Ishikawa (cell line): ENCODE results near the gene MALRD1.

Source experiments
- CEBPB ChIP-seq: IDR thresholded peaks from 2 replicates; pipeline ENCODE4 v1.6.1; 2012
- CREB1 ChIP-seq: IDR thresholded peaks from 2 replicates; pipeline ENCODE4 v1.6.1; 2012; ENCODE audit warnings: low read depth
- EGR1 ChIP-seq: IDR thresholded peaks from 2 replicates; pipeline ENCODE4 v1.6.1; 2012
- EP300 ChIP-seq: IDR thresholded peaks from 2 replicates; pipeline ENCODE4 v1.6.1; 2012; ENCODE audit warnings: borderline replicate concordance
- FOXM1 ChIP-seq: IDR thresholded peaks from 2 replicates; pipeline ENCODE4 v1.6.1; 2012; ENCODE audit warnings: low read depth, borderline replicate concordance
- NFIC ChIP-seq: IDR thresholded peaks from 2 replicates; pipeline ENCODE4 v1.6.1; 2012
- RAD21 ChIP-seq: IDR thresholded peaks from 2 replicates; pipeline ENCODE4 v1.6.1; 2012; ENCODE audit warnings: low read depth
- TAF1 ChIP-seq: IDR thresholded peaks from 2 replicates; pipeline ENCODE4 v1.6.1; 2012; ENCODE audit warnings: low read depth, mild to moderate bottlenecking
- TCF12 ChIP-seq: IDR thresholded peaks from 2 replicates; pipeline ENCODE4 v1.6.1; 2012; ENCODE audit warnings: low read depth
- TEAD4 ChIP-seq: IDR thresholded peaks from 2 replicates; pipeline ENCODE4 v1.6.1; 2012
- YY1 ChIP-seq: IDR thresholded peaks from 2 replicates; pipeline ENCODE4 v1.6.1; 2012; ENCODE audit warnings: low read depth
- ZBTB7A ChIP-seq: IDR thresholded peaks from 2 replicates; pipeline ENCODE4 v1.6.1; 2012; ENCODE audit warnings: low read depth
- TF ChIP-seq, protein P1 (sequence below): IDR thresholded peaks from 2 replicates; pipeline ENCODE4 v1.6.1; 2012
- TF ChIP-seq, protein P2 (sequence below): IDR thresholded peaks from 2 replicates; pipeline ENCODE4 v1.6.1; 2012; ENCODE audit warnings: low read depth, mild to moderate bottlenecking
- TF ChIP-seq, protein P3 (sequence below): IDR thresholded peaks from 2 replicates; pipeline ENCODE4 v1.6.1; 2012

Gene MALRD1

DNA sequence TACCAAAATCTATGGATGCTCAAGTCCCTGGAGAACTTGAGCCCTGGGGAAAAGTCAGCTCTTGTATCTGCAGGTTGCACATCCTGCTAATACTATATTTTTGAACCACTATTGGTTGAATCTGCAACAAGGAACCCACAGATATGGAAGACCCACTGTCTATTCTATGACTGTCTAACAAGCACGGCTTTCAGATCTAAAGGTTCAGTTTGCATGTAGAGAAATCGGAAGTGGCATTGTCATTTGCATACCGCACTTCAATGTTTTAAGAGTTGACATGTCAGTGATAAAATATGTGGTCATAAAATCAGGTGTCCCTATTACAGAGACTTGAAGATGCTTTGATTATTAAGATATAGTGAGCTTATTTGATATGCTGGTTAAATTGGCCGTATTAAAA, 95.6 kb downstream of the MALRD1 start:
- TF ChIP-seq, protein P1, sequence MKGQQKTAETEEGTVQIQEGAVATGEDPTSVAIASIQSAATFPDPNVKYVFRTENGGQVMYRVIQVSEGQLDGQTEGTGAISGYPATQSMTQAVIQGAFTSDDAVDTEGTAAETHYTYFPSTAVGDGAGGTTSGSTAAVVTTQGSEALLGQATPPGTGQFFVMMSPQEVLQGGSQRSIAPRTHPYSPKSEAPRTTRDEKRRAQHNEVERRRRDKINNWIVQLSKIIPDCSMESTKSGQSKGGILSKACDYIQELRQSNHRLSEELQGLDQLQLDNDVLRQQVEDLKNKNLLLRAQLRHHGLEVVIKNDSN, result no peak
- no peak for TF ChIP-seq EP300
- TF ChIP-seq YY1, result no peak
- TF ChIP-seq NFIC, result no peak
- TF ChIP-seq TEAD4, result no peak
- TF ChIP-seq TAF1, result no peak
- TF ChIP-seq EGR1, result no peak
- TF ChIP-seq CEBPB, result no peak
- no peak for TF ChIP-seq TCF12
- no peak for TF ChIP-seq ZBTB7A

DNA sequence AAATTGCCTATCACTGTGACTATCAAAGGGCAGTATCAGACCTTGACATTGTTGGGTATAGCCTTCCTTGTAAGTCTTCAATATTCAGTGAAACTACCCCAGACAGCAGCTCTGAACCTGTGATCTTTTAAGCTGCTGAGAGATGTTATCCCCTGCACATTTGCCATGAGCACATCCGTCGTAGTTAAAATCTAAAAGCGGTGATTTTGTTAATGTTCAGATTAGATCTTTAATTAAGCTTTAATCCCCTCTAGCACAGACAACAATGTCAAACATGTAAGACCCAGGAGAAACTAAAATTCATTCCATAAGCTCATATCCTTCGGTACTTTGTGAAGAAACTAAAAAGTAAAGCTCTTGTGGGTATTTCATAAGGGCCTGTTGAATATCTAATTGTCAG, 105.8 kb downstream of the MALRD1 start:
- no peak for TF ChIP-seq TCF12
- TF ChIP-seq YY1, result no peak
- TF ChIP-seq TAF1, result no peak
- TF ChIP-seq, protein P1, result no peak
- TF ChIP-seq CEBPB, result no peak
- TF ChIP-seq ZBTB7A, result no peak
- TF ChIP-seq EGR1, result no peak
- TF ChIP-seq NFIC, result no peak
- TF ChIP-seq, protein P2, sequence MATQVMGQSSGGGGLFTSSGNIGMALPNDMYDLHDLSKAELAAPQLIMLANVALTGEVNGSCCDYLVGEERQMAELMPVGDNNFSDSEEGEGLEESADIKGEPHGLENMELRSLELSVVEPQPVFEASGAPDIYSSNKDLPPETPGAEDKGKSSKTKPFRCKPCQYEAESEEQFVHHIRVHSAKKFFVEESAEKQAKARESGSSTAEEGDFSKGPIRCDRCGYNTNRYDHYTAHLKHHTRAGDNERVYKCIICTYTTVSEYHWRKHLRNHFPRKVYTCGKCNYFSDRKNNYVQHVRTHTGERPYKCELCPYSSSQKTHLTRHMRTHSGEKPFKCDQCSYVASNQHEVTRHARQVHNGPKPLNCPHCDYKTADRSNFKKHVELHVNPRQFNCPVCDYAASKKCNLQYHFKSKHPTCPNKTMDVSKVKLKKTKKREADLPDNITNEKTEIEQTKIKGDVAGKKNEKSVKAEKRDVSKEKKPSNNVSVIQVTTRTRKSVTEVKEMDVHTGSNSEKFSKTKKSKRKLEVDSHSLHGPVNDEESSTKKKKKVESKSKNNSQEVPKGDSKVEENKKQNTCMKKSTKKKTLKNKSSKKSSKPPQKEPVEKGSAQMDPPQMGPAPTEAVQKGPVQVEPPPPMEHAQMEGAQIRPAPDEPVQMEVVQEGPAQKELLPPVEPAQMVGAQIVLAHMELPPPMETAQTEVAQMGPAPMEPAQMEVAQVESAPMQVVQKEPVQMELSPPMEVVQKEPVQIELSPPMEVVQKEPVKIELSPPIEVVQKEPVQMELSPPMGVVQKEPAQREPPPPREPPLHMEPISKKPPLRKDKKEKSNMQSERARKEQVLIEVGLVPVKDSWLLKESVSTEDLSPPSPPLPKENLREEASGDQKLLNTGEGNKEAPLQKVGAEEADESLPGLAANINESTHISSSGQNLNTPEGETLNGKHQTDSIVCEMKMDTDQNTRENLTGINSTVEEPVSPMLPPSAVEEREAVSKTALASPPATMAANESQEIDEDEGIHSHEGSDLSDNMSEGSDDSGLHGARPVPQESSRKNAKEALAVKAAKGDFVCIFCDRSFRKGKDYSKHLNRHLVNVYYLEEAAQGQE, result no peak
- no peak for TF ChIP-seq FOXM1
- TF ChIP-seq CREB1, result no peak
- TF ChIP-seq, protein P3, sequence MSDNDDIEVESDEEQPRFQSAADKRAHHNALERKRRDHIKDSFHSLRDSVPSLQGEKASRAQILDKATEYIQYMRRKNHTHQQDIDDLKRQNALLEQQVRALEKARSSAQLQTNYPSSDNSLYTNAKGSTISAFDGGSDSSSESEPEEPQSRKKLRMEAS, result no peak
- no peak for TF ChIP-seq TEAD4
- no peak for TF ChIP-seq RAD21
- no peak for TF ChIP-seq EP300

DNA sequence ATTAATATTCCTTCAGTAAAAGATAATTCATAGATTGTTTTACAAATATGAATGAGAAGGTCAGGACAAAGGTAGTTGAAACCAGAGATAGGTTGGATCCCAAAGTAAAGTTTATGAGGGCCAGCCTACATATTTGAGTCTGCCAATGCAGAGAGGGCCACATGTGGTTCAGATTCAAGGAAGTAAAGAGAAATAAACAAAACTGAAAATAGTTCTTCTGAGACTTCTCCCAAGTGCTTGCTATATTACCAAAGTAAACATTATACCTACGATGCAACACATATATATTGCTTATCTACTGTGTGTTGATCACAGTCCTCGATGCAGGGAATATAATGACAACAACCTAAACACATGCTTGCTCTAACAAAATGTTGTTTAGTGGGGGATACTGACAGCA, 109.8 kb downstream of the MALRD1 start:
- TF ChIP-seq ZBTB7A (no peak), EP300 (no peak), CEBPB (no peak), TCF12 (no peak), TAF1 (no peak), YY1 (no peak), RAD21 (no peak), EGR1 (no peak)

DNA sequence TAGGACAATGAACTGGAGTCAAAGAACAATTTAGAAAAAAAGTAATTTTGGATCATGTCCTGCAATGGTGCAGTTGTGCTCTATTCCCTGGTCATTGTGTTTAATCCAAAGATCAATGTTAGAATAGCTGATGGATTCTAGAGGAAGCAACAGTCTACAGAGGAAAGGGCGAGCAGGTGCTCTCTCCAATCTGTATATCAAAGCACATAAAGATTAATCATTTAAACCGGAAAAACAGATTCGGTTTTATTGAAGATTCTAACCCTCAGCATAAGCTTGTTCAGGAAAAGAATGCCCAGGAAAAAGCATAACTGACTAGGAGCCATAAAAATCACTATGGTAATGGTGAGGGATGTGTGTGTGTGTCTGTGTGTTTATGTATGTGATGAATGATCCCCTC, 110.3 kb downstream of the MALRD1 start:
- no peak for TF ChIP-seq TCF12
- TF ChIP-seq ZBTB7A, result no peak
- no peak for TF ChIP-seq FOXM1
- no peak for TF ChIP-seq TAF1
- TF ChIP-seq, protein P1, result no peak
- TF ChIP-seq YY1, result no peak
- TF ChIP-seq, protein P2, result no peak
- TF ChIP-seq CREB1, result no peak

DNA sequence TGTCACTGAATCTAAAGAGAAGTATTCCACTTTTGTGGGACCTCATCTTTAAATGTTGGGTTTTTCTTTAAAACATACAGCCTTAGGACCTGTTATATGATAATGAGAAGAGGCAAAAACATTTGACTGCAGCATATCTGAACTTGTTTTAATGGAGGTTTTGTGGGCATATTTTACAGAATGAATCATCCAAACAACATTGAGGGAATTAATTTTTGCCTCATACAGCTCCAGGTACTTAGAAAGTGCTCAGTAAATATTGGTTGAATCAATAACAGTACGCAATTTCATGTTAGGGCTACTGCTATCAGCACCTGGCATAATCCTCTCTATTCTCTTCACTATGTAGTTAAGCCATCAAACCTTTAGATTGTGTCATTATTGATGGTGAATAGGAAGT, 115.9 kb downstream of the MALRD1 start:
- TF ChIP-seq RAD21 (no peak), EGR1 (no peak), ZBTB7A (no peak), FOXM1 (no peak), TAF1 (no peak), CREB1 (no peak), TEAD4 (no peak), TCF12 (no peak), CEBPB (no peak), NFIC (no peak), EP300 (no peak), YY1 (no peak)
- TF ChIP-seq, protein P3, result no peak
- TF ChIP-seq, protein P2, result no peak
- TF ChIP-seq, protein P1, result no peak
